HG03342 (cell line): ENCODE measurements around the gene FHOD3.
"Not testable (repeated sequence)": the region's sequence is repeated elsewhere in the genome, so short reads cannot be mapped to it uniquely, and the experiment has no call there.

Source experiments
- ATAC-seq: cut with Tn5 transposase; IDR thresholded peaks from one replicate; pipeline ENCODE4 v1.9.1; 2021; ENCODE audit warnings: mild to moderate bottlenecking, moderate library complexity; ENCODE audit not compliant: unreplicated experiment

The FHOD3 gene

DNA sequence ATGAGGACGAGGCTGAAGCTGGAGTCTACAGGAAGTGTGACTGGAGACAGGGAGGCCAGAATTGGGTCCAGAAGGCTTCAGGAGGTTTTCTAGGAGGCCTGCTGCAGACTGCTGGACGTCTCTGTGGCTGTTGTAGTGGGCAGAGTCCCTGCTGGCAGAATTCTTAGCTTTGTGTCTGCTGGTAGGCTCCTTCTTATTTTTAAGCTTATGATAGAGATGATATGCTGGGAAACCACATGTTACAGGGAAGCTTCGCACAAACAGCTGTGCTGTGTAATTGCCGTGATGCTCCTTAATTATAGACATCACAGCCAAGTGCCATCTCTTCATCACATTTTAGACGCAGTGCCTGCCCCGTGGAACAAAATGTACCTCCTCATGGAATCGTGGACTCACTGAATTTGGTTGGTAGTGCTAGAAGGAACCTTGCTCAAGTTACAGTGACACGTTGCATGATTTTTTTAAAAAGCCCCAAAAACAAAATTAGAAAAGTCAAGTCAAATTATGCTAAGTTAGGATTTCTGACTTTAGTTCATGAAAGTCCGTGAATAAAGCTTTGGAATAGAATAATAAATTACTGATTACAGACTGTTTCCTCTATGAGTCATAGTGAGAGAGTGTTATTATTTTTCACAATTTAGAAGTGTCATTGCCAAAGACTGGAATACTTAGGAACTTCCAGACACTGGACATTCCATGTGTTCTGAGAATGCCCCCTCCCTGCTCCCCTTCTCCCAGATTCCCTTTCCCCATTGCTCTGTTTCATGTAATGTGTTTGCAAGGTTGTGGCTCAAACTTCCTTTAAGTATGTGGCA is 144.1 kb downstream of the FHOD3 start:
- ATAC-seq: no peak

DNA sequence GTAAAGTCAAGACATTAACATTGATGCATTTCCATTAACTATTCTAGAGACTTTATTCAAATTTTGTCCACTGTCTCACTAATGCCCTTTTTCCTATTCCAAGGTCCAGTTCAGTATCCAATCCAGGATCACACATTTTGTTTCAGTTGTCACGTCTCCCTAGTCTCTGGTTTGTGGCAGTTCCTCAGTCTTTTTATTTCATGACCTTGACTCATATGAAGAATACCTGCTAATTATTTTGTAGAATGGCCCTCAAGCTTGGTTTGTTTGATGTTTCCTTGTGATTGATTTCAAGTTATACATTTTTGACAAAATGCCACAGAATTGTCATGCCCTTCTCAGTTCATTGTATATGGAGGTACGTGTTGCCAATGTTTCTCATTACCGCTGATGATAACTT is 145.2 kb downstream of the FHOD3 start:
- no peak for ATAC-seq

DNA sequence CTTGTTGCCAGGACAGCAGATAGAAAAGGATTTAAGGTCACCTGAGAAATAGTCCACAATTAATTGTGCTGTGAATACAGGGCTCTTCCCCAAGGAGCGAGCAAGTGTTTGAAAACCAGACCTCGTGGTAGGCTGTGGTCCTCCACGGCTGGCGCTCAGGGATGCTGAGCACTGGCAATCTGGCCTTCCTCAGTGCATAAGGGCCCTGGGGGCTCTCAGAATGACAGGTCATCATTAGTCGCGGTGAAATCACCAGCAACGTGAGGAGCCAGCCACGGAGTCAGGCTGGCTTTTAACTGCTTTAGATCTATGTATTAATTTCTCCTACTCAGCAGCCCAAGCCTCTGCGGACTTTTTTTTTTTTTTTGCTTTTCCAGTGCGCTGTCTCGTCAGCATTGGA is 148.5 kb downstream of the FHOD3 start:
- no peak for ATAC-seq

DNA sequence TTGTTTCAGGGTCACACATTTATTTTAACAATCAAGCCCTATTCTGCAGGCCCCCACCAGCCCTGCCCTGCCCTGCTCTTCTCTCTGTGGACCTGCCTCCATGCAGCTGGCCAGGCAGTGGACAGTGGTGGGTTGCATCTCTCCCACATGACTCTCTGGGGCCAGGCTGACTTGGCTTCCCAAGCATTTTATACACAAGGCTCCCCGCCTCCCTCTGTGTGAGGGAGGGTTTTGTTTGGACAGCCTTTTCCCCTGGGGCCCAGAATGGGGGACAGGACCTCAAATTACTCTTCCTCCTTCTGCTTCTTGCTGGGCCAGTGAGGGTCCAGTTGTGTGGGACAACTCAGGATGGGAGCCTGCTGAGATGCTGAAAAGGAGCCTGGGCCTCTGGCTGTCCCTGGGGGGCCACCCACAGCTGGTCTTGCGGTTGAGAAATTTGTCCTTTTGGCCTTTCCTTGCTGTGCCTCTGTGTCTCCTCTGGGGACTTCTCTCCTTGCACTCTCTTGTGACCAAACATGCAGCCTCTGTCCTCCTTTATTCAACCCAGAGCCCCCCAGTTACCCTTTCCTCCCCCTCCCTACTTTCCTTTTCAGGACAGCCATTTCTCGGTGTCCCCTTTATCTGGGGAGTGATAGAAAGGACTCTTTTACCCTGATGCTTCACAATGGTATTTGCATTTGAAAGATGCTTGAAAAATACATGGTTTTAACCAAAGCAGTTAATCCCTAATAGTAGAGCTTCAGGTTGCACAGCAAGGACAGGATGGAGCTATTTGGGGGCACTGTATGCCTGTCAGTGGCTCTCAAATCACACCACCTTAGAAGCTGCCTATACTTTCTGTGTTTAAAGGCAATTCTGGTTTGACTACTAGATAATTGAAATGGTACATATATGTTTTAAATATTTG is 151.1 kb downstream of the FHOD3 start:
- ATAC-seq: no peak

DNA sequence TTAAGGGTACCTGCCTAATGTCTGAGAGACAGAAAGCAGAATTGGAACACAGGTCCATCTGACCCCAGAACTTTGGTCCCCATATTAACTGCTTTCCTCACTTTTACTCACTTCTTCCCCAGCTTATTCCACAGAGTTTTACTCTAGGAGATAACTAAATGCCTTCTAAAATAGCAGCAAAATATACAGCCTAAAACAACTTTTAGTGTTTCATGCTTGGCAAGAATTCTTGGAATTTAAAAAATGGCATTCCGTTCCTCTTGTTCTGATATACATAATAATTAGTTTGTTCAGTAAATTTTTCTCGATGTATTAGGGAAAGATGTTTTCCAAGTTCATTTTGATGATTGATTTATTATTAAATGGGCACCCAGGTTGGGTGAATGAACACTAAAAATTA is 151.9 kb downstream of the FHOD3 start:
- no peak for ATAC-seq

DNA sequence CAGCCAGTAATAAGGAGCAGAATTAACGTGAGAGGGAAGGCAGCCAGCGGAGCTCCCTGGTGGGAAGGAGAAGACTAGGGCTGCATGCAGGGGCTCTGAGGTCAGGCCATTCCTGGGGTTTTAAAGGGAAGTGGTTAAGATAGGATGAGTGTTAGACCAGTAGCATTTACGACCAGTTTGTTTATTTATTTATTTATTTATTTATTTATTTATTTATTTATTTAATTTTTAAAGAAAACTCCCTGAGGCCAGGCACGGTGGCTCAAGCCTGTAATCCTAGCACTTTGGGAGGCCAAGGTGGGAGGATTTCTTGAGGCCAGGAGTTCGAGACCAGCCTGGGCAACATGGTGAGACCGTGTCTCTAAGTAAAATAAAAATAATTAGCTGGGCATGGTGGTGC is 152.8 kb downstream of the FHOD3 start:
- no peak for ATAC-seq

DNA sequence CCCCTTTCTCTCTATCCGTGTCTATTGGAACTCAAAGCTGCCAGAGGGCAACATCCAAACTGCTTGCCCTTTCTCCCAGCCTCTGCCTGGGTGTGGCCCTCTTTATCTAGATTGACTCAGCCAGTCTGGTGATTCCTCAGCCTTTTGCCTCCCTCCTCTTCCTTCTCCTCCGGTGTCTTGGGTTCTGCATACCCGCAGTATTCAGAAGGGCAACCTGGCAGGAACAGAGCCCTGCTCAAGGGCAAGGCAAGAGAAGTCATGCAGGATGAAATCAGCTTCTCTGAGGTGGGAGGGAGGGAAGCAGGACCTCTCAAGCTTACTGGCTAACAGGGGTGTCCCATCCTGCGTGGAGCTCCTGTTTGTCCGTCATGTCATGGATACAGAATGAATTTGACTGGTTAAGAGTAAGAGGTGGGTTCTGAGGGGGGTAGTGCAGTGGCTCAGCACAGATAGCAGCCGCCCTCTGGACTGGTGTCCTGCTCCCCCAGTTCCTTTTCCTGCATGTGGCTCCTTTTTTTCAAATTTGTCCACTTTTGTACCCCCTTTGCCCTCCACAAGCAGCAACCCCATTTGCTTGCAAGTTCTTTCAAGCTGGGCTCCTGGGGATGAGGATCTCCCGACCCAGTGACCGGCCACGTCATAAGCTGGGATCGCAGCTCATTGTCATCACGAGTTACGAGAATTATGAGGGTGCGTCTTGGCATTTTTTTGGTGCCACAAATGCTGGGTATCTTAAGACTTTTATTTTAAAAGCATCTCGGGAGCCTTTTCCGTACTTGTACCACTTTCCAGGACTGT is 154.1 kb downstream of the FHOD3 start:
- ATAC-seq: no peak

DNA sequence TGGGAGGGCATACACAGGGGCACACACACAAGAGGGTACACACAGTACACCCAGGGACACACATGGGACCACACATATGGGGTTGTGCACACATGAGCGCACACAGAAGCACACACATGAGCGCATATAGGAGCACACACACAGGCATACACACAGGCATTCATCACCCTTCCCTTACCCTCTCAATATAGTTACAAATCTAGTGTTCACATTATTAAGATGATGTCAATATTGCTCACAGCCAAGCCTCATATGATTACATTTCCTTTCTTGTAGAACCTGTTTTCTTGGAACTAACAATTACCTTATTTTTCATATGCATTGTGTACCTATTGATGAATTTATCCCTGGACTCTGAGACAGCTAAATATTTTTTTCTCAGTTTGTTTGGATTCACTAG is 156.7 kb downstream of the FHOD3 start:
- ATAC-seq: no peak

DNA sequence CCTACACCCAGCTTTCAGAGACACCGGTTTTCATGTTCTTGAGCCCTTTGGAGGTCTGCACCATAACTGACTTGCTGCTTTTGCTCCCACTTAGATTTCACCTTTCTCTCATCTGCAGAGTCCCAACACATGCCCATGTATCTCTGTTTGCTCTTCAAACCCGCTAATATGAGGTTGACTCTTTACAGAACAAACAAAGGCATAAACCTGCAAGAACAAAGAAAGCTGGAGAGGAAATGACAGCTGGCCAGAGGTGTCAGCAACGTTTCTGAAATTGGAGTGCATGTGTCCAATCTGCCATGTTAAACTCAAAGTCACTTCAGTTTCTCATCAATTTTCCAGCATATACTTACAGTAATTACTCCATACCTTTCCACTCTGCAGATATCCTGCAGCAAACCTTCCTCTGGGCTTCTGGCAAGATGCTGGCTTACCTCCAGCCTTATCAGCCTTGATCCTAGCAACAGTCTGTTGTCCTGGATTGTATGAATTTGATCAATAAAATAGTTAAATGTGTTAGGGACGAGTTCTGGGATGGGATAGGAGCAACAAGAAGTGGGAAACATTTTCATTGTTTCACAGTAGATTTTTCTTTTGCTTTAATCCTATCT is 157.4 kb downstream of the FHOD3 start:
- no peak for ATAC-seq

DNA sequence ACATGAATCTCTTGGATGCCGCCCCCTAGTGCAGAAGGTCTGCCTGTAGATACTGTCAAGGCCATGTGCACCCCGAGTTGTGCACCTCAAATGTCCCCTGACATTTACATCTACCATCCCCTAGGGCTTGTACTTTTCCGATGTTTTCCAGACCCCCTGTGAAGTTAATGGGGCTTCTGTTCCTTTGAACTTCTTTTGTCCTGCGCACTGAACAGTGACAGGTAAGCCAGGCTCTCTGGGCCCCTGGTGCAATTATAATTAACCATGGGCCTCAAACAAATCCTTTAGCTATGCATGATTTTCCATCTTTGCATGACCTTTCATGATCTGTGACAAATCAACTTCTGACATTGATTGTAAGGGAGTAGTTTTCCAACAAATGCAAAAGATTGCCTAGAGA is 158.4 kb downstream of the FHOD3 start:
- ATAC-seq: no peak

DNA sequence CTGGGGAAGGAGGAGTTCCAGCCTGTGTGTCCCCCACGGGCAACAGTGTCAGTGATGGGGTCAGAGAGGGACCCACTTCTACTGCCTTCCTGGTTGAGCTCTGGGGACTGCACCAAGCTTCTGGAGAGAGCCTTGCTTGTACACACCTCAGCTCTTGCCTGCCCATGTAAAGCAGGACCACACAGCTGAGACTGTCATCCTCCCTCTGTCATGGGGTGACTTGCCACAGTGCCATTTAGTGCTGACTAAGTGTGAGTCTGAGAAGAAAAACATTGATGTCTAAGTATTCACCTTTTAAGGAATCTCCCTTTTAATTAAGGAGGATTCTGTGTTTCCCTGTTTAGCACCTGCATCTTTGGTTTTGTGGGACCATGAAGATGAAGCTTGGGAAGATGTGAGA is 159.1 kb downstream of the FHOD3 start:
- ATAC-seq: no peak

DNA sequence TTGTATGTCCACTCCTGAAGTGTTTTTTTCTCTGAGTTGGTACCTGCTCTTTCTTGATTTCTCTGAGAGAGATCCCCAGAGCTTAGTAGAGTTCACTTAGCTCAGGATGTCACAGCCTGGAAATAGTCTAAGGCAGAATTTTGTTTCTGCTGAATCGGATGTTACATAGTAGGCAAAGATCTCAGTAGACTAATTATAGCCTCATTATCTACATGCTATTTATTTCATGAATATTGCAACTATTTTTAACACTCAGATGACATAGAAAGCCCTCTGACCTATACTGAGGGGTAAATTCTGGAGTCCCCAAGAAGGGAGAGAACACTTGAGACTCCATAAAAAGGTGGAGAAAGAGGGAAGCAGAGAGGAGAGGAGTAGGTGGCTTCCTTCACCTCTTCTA is 160.2 kb downstream of the FHOD3 start:
- ATAC-seq: no peak

DNA sequence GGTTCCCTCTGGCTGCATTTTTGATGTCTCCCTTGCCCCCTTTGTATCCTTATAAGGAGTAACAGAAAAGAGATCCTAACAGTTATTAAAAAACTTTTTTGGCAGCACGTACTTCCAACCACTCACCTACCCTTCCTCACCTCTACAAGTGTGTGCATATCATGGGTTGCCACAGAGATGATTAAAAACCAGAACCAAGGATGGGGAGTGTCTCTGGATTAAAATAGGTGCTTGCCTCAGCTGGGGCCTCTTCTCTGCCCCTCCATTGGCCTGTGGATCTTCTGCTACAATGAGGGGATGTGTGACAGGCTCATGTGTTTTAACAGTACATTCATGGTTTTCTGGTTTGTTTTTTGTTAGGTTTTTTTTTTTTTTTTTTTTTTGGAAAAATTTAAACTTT is 160.8 kb downstream of the FHOD3 start:
- ATAC-seq: no peak

DNA sequence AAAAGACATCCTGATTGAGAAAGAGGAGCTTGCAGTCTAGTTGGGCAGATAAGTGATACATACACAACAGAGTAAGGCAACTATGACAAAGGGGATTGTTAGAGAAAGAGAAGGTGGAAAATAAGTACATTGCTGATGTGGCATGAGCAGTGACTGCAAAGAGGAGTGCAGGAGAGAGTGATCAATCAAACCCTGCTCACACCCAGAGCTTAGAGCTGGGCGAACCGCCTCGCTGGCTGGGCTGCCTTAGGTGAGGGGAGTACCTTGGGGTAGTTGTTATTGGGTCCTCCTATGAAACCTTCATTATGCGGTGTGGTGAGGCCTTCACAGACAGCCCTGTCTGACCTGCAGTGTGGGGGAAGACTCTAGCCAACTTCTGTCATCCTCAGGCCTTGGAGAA is 161.7 kb downstream of the FHOD3 start:
- no peak for ATAC-seq

DNA sequence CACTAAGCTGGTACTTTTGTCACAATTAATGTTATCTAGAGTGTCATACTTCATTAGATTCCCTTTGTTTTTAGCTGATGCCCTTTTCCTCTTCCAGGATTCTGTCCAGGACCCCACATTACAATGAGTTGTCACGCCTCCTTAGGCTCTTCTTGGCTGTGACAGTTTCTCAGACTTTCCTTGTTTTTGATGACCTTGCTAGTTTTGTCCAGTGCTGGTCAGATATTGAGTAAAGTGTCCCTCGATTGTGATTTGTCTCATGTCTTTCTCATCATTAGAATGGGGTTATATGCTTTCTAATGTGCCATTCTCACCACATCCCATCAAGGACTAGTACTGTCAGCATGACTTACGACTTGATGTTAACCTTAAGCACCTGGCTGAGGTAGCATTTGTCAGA is 162.3 kb downstream of the FHOD3 start:
- ATAC-seq: no peak

DNA sequence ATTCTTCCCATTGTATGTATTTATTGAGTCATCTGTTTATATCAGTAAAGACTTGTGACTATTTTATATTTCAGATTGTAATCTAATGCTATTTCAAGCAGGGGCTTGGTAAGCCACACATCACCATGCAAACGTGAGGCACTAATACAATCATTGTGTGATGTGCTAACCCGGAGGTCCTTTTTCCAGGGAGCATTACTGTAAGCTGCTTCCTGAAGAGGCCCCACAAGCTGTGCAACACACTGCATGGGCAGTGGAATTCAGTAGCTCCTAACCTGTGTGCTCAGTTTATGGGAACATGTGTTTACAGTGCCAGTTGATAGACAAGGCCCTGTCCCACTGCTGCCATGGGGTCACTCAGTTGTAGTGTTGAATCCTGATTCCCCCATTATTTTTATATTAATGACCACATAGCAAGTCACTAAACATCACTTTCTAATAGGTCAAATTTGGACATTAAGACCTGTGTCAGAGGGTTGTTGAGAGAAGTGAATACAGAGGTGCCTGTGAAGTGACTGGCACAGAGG is 162.9 kb downstream of the FHOD3 start:
- no peak for ATAC-seq

DNA sequence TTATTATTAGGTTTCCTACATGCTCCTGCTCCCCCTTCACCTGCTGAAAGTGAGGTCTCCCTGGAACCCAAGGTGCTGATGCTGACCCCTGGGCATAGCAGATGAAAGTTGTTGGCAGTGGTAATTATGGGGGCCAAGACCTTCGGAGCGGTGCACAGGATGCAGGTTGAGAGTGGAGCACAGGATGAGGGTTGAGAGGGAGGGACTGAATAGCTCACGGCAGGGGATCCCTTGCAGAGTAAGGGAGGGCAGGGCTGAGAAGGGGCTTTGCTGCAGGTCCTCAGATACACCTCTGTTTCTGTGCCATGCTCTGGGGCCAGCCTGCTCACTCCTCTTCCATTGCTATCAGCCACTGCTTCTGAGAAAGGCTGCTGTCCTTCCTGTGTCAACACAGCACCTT is 163.3 kb downstream of the FHOD3 start:
- no peak for ATAC-seq

DNA sequence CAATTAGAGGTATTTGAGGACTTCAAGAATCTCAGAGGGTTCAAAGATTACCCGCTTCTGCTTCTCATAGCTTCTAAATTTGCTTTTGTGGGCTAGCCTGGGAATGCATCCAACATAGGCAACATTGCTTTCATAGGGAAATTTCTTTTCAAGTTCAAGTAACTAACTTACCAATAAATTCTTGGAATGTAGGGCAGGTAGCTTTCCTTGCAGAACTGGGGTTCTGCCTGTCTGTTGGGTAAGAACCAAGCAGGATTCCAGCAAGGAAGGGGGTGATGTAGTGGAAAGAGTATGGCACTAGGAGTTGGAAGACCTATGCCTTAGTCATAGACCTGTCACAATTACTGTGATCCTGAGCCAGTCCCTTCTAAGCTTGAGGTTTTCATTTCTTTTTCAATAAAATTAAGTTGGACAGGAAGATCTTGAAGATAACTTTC is 164.1 kb downstream of the FHOD3 start:
- ATAC-seq: no peak

DNA sequence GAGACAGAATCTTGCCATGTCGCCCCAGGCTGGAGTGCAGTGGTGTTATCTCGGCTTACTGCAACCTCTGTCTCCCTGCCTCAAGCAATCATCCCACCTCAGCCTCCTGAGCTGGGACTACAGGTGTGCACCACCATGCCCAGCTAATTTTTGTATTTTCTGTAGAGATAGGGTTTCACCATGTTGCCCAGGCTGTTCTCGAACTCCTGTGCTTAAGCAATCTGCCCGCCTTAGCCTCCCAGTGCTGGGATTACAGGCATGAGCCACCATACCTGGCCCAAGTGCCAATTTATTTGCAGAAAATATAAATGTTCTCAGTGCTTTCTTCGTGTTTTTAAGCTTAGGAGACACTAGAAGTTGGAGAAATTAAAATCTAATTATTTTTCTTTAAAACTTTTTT is 166.0 kb downstream of the FHOD3 start:
- ATAC-seq: not testable (repeated sequence)

DNA sequence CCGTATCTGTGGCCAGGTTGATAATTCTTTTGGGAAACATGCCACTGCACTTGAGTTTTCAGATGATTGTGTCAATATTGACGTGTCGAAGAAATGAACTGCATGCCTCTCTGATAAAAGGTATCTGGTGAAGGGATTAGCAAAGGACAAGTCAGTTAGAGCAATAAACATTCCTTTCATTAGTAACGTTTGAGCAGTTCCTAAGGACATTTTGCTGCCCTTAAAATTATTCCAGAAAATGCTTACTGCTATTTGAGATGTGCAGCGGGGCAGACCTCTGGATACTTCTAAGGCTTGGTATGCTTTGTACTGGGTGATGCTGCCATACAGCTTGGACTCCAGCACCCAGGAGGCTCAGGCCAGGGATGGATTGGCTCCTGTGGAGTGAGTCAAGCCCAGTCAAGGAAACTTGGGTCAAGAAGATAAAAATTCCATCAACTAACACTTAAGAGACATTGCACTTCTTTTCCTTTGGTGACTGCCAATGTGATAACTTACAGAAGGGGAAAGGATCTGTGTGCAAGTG is 166.7 kb downstream of the FHOD3 start:
- ATAC-seq: no peak
